Measurements from ENCODE around the gene MATR3.
"Not testable (repeated sequence)": the region's sequence is repeated elsewhere in the genome, so short reads cannot be mapped to it uniquely, and the experiment has no call there.

The MATR3 gene

GRCh38 chr5:139297439-139298133 is 4.0 kb downstream of the MATR3 start:
- no peak for DNase-seq

- DNase-seq: no peak
Observed at GRCh38 chr5:139298242-139298641, 4.7 kb downstream of the MATR3 start.

DNA sequence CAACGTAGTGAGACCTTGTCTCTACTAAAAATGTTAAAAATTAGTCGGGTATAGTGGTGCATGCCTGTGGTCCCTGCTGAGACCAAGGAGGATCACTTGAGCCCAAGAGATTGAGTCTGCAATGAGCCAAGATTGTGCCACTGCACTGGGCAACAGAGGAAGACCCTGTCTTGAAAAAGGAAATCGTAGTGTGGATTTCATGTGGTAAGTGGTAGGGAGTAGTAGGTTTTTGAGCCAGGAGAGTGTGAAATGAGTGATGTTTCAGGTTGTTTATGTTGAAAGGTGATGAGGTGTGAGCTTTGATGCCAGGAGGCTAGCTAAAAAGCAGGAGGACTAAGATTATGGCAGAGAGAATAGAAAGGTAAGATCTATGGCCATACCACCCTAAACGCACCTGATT is 5.9 kb downstream of the MATR3 start:
- DNase-seq: no peak

- no peak for DNase-seq
Observed at GRCh38 chr5:139301808-139302499, 8.4 kb downstream of the MATR3 start.

DNA sequence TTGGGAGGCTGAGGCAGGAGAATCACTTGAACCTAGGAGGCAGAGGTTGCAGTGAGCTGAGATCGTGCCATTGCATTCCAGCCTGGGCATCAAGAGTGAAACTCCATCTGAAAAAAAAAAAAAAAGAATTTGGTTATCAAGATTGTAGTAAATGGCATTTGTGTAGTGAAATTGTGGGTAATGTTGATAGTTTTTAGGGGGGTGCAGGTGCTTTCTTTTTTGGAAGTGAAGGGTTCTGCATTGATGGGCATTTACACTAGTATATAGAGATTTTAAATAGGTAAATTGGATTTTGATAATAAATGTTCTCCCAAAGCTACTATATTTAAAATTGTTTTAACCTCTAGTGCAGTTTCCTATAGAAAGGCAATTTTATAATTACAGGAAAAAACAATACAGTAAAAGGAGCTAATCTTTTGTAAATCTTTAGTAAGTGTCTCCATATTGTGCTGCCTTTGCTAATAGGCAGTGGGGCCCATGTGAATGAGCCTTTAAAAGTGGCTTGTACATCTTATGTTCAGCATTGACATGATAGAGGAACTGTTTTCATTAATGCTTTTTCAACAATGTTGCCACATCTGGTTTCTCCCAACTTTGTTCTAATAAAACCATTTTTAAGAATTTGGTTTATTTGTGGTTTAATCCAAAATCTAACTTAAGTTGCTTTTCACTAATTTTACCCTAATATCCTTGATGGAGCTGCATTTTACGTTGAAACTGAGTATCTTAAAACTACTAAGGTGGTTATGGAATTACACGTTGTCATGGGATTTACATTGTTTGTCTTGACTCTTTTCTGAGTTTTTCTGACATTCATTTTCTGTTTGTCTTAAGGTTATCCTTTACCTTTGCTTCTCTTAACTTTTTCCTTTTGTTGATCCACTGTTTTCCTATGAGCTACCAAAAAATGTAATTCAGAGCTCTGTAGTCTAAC is 11.1 kb downstream of the MATR3 start:
- no peak for DNase-seq

- DNase-seq: no peak
Observed at GRCh38 chr5:139306197-139306596, 12.7 kb downstream of the MATR3 start.

GRCh38 chr5:139306628-139307379 is 13.3 kb downstream of the MATR3 start:
- DNase-seq: no peak

GRCh38 chr5:139308797-139309196 is 15.3 kb downstream of the MATR3 start:
- no peak for DNase-seq

GRCh38 chr5:139310715-139311186 is 17.2 kb downstream of the MATR3 start:
- not testable (repeated sequence) for DNase-seq

DNA sequence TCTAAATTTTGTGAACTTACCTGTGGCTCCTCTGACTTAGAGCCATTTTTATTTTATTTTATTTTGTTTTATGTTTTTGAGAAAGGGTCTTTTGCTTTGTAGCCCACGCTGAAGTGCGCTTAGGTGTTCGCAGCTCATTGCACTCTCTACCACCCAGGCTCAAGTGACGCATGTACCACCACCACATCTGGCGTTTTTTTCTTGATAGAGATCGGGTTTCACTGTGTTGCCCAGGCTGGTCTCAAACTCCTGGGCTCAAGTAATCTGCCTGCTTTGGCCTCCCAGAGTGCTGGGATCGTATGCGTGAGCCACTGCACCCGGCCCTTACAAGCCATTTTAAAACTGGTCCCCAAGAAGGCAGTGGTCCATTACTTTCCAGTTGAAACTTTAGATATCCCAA is 18.5 kb downstream of the MATR3 start:
- DNase-seq: no peak

DNA sequence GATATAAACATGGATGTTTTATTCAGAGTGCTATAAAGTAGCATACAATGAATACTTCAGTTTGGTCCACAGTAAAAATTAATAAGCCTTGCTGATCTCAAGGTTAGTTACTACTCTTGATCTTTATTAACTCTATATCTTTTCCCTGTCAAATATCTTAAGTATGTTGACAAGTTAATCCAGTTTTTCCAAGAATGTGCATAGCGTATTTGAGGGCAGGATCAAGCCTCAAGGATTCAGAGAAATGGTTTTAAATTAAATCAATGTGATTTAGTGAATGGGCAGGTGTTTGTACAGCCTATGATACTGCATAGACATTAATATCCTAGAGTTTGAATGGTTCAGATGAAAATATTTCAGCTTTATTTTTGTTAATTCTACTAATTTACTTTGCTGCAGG is 20.7 kb downstream of the MATR3 start:
- DNase-seq: no peak

DNA sequence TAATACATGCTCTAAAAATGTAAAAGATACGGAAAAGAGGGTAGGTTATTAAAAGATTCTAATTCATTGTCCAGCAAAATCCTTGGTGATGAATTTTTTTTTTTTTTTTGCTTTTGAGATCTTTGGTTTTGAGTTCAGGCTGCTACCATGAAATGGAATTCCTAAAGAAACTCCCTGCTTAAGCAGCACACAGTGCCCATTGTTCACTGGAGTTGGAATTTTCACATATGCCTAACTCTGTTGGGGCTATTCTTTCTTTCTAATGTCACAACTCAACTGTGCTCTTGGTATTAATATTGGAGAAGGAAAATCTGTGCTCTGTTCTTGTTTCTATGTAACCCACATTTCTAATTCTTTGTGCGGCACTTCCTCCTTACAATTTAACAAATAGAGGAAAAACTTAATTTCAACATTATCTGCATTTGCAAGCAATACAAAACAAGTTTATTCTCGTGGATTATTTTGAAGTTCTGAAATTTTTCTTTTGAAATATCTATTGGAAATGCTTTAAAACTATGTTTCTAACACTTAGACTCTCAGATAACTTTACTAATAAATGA is 21.6 kb downstream of the MATR3 start:
- DNase-seq: no peak

GRCh38 chr5:139335811-139336210 is 42.3 kb downstream of the MATR3 start:
- DNase-seq: no peak

DNA sequence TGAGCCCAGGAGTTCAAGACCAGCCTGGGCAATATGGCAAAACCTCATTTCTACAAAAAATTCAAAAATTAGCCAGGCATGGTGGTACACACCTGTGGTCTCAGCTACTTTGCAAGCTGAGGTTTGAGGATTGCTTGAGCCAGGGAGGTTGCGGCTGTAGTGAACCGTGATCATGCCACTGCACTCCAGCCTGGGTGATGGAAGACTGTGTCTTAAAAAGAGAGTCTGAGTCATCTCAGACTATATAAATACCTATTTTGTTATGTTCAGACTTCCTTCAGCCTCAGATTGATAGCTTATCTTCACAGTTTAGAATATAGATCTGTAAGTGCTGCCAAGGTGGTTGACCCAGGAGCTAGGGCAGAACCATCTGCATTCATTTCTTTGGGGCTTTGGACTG is 46.5 kb downstream of the MATR3 start:
- no peak for DNase-seq

DNA sequence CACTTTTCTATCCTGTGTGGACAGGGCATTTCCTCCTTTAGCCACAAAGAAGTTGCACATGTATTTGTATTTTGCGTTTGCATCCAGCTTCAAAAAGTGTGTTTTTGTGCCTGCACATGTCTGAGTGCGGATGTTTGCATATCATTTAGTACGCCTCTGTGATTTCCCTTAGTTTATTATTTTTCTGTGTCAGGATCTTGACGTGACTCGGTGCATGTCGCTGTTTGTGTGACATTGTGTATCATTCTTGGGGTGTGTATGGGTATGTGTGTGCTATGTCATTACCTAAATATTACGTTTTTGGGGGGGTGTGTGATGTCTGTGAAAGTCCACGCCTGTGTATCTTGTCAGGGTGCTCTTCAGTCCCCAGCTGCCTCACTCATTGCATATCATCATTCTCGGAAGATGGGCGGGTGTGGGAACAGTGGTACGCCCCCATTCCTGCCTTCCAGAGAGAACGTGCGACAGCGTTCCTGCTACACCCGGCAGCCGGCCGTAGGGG is 47.7 kb downstream of the MATR3 start:
- no peak for DNase-seq

- DNase-seq: peak; percentile 97
Observed at GRCh38 chr5:139341689-139342422, 48.3 kb downstream of the MATR3 start, which contains the start of gene PAIP2. Gene PAIP2, plus strand, starts transcription at chr5:139341854. Its CDS starts 21,931 bp downstream, at chr5:139363785.

DNA sequence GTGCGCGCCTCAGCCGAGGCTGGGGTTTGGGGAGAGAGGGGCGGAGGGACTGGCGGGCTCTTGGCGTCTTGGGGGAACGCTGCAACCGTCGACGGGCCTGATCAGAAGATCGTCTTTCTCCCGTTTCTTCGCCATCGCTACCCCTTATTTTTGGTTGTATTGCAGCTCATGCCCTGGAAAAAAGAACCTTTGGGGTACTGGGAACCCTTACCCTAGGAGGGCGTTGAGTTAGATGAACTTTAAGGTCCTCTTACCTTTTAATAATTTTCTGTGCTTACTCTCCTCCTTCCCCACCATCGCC is 48.8 kb downstream of the MATR3 start:
- no peak for DNase-seq

- DNase-seq: no peak
Observed at GRCh38 chr5:139343476-139343875, 49.9 kb downstream of the MATR3 start.

DNA sequence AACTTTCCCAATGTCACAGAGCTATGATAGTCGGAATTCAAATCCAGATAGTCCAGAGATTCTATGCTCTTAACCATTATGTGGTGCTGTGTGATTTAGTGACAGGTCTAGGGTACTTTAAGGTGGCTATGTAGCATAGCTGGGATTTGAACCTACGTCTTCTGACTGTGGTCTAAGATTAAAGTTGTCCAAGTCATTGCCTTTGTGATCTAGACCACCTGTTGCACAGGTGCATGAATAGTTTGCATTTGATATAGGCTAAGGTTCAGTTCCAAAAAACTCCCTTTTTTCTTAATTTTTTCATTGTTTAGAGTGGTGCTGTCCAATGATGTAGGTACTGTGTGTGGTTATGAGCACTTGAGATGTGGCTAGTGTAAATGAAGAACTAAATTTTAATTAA is 50.6 kb downstream of the MATR3 start:
- no peak for DNase-seq

DNA sequence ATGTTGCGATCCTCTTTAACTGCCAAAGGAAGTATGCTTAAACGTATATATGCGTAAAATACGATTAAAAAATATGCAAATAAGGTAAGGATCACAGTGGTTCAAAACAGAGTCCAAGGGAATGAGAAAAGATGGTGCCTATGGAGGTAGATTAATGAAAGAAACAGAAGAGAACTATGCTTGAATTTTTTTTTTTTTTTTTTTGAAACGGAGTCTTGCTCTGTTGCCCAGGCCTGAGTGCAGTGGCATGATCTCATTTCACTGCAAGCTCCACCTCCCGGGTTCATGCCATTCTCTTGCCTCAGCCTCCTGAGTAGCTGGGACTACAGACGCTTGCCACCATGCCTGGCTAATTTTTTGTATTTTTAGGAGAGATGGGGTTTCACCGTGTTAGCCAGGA is 51.9 kb downstream of the MATR3 start:
- not testable (repeated sequence) for DNase-seq

DNA sequence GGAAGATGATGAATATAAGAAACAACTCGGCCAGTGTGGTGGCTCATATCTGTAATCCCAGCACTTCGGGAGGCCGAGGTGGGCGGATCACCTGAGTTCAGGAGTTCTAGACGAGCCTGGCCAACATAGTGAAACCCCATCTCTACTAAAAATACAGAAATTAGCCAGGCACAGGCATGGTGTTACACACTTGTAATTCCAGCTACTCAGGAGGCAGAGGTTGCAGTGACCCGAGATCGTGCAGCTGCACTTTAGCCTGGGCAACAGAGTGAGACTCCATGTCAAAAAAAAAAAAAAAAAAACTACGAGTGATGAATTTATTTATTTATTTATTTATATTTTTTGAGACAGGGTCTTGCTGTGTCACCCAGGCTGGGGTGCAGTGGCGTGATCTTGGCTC is 54.3 kb downstream of the MATR3 start:
- not testable (repeated sequence) for DNase-seq

GRCh38 chr5:139354186-139354585 is 60.6 kb downstream of the MATR3 start:
- DNase-seq: no peak
